Gastroesophageal sphincter (tissue), 3 donors: ENCODE data around the gene GAS2L2.

Experiments used
- CTCF ChIP-seq, 4 experiments: fragments of 200-600 bp in 2 of 4; fragments of 450-650 bp in 2 of 4; sonication (generic) in 1 of 4; IDR thresholded peaks; one replicate each; pipeline ENCODE4 v1.5.1; 2017 to 2019; ENCODE audit warnings: antibody characterized with exemption in 4 of 4, mild to moderate bottlenecking in 2 of 4, moderate library complexity in 2 of 4
- POLR2A ChIP-seq, 2 donors: fragments of 450-650 bp; IDR thresholded peaks; one replicate each; pipeline ENCODE4 v1.6.1; 2017; ENCODE audit warnings: antibody characterized with exemption in 2 of 2, mild to moderate bottlenecking in 2 of 2, moderate library complexity in 1 of 2
- POLR2AphosphoS5 ChIP-seq: sonication (generic); formaldehyde crosslinking; IDR thresholded peaks from one replicate; pipeline ENCODE4 v1.6.1; 2017; ENCODE audit warnings: antibody characterized with exemption

- TF ChIP-seq CTCF (IDR thresholded peaks at IDR 0.05) (no peak), POLR2AphosphoS5 (peak; percentile 100), POLR2A (IDR thresholded peaks at IDR 0.05) (no peak)
Observed at GRCh38 chr17:35716897-35717465, 36.1 kb downstream of the GAS2L2 start.
